Esophagus (tissue), 2 donors: Measurements from ENCODE around the gene HOXA7. TPM values are rescaled to one million over a fixed set of nuclear protein-coding genes. Genes with fewer than 3 reads are reported as not detected.
A peak's percentile ranks its signal among the peaks of the same experiment; 100 is the strongest.

Experiments used
- H3K27ac ChIP-seq, 2 donors: one replicate each; pipeline ENCODE4 v1.5.1; 2013; ENCODE audit warnings: low read depth in 2 of 2, mild to moderate bottlenecking in 2 of 2, inconsistent platforms in 1 of 2, low read length in 1 of 2, moderate library complexity in 1 of 2
- H3K27me3 ChIP-seq, 2 donors: one replicate each; pipeline ENCODE4 v1.6.1; 2013; ENCODE audit warnings: low read length in 2 of 2, control low read depth in 1 of 2, mild to moderate bottlenecking in 1 of 2; ENCODE audit not compliant: insufficient read depth in 2 of 2, control insufficient read depth in 1 of 2
- H3K36me3 ChIP-seq, 2 donors: one replicate each; pipeline ENCODE4 v1.6.1; 2013; ENCODE audit warnings: low read length in 1 of 2; ENCODE audit not compliant: control insufficient read depth in 2 of 2, insufficient read depth in 2 of 2
- H3K4me1 ChIP-seq, 2 donors: one replicate each; pipeline ENCODE4 v1.6.1; 2013; ENCODE audit warnings: low read length in 1 of 2; ENCODE audit not compliant: control insufficient read depth in 2 of 2, insufficient read depth in 2 of 2
- H3K4me3 ChIP-seq, 2 donors: one replicate each; pipeline ENCODE4 v1.5.1; 2013; ENCODE audit warnings: low read length in 2 of 2, mild to moderate bottlenecking in 2 of 2, low read depth in 1 of 2, moderate library complexity in 1 of 2
- H3K9me3 ChIP-seq, 2 donors: one replicate each; pipeline ENCODE4 v1.6.1; 2013; ENCODE audit warnings: mild to moderate bottlenecking in 2 of 2, low read depth in 1 of 2, low read length in 1 of 2, moderate library complexity in 1 of 2; ENCODE audit not compliant: control insufficient read depth in 2 of 2, insufficient read depth in 1 of 2
- WGBS, 2 donors: extraction: QIAGEN DNeasy Blood & Tissue Kit; methylation state at CpG; one replicate each; pipeline ENCODE4 v1.1.7; 2013; 5-methylcytosine and 5-hydroxymethylcytosine counted together
- polyA plus RNA-seq, 2 donors: library from polyadenylated mRNA; stranded (reverse); fragments of 200-250 nt; gene quantifications; one replicate each; pipeline ENCODE4 v1.2.3, GENCODE V29; 2013
- donor health status: healthy with polysubstance abuse.
- donor health status: Bipolar disorder and iron deficiency.

HOXA7 gene
- polyA plus RNA-seq, 2 donors: 1.5 to 1.8 TPM

DNA sequence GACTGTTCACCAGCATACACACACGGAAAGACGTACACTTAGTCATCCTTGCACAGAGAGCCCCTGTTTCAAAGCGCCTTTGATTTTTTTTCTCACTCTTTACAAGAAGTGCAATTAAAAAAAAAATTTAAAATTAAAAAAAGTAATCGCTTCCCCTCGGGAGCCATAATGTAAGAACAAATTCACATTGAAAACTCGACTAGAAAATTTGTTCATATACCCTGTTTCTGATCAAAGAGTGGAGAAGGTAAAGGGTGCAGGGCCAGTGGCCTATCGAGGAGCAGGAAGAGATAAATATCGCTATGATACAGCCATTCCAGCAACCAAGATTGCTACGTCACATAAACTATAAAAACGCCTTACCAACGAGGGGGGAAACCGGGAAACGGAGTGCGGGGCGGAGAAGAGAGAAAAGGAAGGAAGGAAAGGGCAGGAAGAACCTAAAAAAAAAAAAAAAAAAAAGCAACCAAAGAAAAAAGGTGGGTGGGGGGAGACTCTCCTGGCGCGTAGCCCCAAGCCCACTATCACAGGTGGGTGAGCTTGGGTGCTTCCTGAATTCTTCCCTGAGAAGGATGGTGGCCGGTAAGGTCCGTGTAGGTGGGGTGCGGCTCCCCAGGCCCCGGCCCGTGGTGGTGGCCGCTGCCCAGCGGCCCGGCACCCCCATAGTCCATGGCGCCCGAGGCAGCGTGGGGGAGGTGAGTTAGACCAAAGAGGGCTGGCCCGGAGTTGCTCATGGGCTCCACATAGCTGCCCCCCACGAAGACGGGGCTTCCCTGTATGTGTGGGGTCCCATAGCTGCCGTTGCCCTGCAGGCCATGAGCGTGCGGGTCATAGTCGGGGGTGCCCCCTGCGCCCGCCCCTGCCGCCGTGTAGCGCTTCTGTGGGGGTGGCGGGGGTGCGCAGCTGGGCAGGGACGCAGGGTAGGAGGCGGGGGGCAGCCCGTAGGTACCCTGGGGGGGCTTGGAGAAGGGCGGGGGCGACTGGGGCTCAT lies 48.8 kb downstream of the HOXA7 start:
- Histone ChIP-seq H3K9me3 (no peaks in the 10 kb centered on the region), H3K4me1 (peaks cover 0 to 10% of the 10 kb centered on the region in 2 donors), H3K4me3 (peak overlapping the region; percentile 44), H3K27me3 (no peaks in the 10 kb centered on the region), H3K36me3 (no peaks in the 10 kb centered on the region), H3K27ac (peak overlapping the region; percentile 96 to 97)
- 25 to 31% methylated on average over 44 to 47 of the region's 47 CpGs for WGBS, 2 donors

GRCh38 chr7:27106901-27107240 lies 49.6 kb downstream of the HOXA7 start:
- 17 to 33% methylated on average over 14 of the region's 14 CpGs for WGBS, 2 donors
- Histone ChIP-seq H3K27ac (peak overlapping the region; percentile 93 to 95), H3K4me1 (peaks cover 0 to 10% of the 10 kb centered on the region in 2 donors), H3K36me3 (no peaks in the 10 kb centered on the region), H3K9me3 (no peaks in the 10 kb centered on the region), H3K4me3 (peak overlapping the region; percentile 44 to 48), H3K27me3 (no peaks in the 10 kb centered on the region)

DNA sequence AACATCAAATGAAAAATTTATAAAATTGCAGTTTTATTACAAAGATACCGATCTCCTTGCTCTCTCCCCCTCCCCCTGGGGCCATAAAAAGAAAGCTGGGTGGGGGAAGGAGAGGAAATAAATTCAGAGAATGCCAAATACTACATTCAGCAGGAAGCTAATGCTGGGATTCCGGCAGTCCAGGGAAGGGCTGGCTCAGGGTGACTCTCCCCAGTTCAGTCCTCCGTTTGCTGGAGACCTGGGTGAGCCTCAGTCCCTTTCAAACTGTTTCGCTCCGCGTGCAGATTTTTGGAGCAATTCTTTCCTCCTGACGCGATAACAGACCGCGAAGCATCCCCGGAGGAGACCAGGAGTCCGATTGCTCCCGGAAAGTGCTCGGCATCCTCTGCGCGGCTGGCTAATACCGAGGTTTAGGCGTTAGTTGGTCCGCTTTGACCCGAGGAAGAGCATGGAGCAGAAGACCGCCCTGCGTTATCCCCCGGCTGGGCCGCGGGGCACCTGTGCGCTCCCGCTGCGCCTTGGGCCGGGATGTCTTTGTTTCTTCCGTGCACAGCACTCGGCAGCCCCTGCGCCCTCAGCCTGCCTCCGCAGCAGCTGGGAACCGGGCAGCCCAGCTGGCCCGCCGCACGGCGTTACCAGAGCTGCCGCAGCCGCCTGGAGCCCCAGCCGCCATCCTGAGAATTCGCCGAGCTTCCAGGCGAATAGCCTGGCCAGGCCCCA lies 50.1 kb downstream of the HOXA7 start:
- H3K9me3 ChIP-seq: no peaks in the 10 kb centered on the region
- peaks cover 0 to 10% of the 10 kb centered on the region in 2 donors for H3K4me1 ChIP-seq
- H3K27me3 ChIP-seq: no peaks in the 10 kb centered on the region
- H3K4me3 ChIP-seq: peak overlapping the region; percentile 44 to 48
- no peaks in the 10 kb centered on the region for H3K36me3 ChIP-seq
- WGBS, 2 donors: 19 to 39% methylated on average over 44 of the region's 44 CpGs
- peak overlapping the region; percentile 93 to 95 for H3K27ac ChIP-seq

GRCh38 chr7:27105301-27106031 lies 51.0 kb downstream of the HOXA7 start:
- H3K4me1 ChIP-seq: peaks cover 0 to 10% of the 10 kb centered on the region in 2 donors
- WGBS, 2 donors: 42 to 48% methylated on average over 13 of the region's 13 CpGs
- no peaks in the 10 kb centered on the region for H3K36me3 ChIP-seq
- H3K27me3 ChIP-seq: no peaks in the 10 kb centered on the region
- H3K27ac ChIP-seq: peak overlapping the region; percentile 83 to 95
- H3K9me3 ChIP-seq: no peaks in the 10 kb centered on the region
- peak overlapping the region in 1 of 2 donors; percentile 27 for H3K4me3 ChIP-seq

DNA sequence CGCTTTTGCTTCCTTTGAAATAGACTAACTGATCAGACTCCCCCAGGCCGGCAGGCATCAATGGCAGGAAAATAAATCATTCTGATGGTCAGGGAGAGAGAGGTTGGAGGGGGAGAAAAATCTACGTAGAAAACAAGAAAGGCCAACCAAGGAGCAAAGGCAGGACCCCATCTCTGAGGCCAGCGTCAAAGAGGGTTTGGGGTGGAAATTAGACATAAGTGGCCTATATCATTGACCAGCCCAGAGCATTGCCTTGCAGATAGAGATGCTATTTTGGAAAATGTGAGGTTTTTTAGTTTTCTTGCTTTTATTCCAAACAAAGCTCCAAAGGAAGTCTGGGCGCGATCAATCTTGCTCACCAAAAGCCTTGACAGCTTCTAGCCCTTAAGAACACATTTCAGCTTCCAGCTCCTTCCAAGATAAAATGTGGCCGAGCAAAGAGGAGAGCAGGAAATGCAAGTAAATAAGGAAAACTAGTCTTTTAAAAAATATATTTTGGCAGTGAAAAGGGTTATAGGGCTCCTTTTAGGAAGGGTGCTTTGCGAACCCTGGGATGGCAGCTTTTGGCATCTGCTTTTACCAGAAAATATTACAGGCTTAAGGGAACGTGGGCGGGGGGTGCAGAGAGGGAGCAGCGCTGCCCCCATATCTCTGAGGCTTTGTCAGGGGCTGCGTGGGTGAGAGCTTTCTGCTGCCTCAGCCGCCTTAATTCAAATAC lies 52.0 kb downstream of the HOXA7 start:
- Histone ChIP-seq H3K27me3 (no peaks in the 10 kb centered on the region), H3K27ac (peak overlapping the region; percentile 92 to 93), H3K4me1 (peaks cover 0 to 5% of the 10 kb centered on the region in 2 donors), H3K4me3 (no peak overlapping the region), H3K36me3 (no peaks in the 10 kb centered on the region), H3K9me3 (no peaks in the 10 kb centered on the region)
- 34 to 41% methylated on average over 13 of the region's 13 CpGs for WGBS, 2 donors

Other genes starting within 250 kb of the HOXA7 start
- gene HOXA1, start 60.7 kb downstream of the HOXA7 start, polyA plus RNA-seq: 1 to 10 TPM; 1.5 to 2.1 TPM
- gene HOXA2, start 54.0 kb downstream of the HOXA7 start, polyA plus RNA-seq: 1 to 10 TPM; 1.8 to 2.3 TPM
- gene HOXA4, start 25.9 kb downstream of the HOXA7 start, polyA plus RNA-seq: 1 to 10 TPM; 7.6 to 8.6 TPM
- gene HOXA5, start 13.0 kb downstream of the HOXA7 start, polyA plus RNA-seq: 1 to 10 TPM; 1.7 to 3.5 TPM
- gene HOXA6, start 8.9 kb downstream of the HOXA7 start, polyA plus RNA-seq: under 1 TPM; 0.19 to 0.69 TPM
- 1 to 10 TPM; 3.3 to 4.3 TPM for gene HOXA3, start 4.1 kb downstream of the HOXA7 start, polyA plus RNA-seq
- under 1 TPM; 0.49 TPM for gene HOXA9, start 8.9 kb upstream of the HOXA7 start, polyA plus RNA-seq
- gene HOXA10, start 17.6 kb upstream of the HOXA7 start, polyA plus RNA-seq: under 1 TPM; 0.09 to 0.16 TPM
- not detected for gene HOXA11, start 28.6 kb upstream of the HOXA7 start, polyA plus RNA-seq
- gene HOXA13, start 43.4 kb upstream of the HOXA7 start, polyA plus RNA-seq: not detected
- gene EVX1, start 86.1 kb upstream of the HOXA7 start, polyA plus RNA-seq: not detected